GM21390 (cell line): ENCODE results near the gene NFIA.

Source experiments
- ATAC-seq: cut with Tn5 transposase; IDR thresholded peaks from one replicate; pipeline ENCODE4 v1.9.1; 2021; ENCODE audit not compliant: unreplicated experiment

NFIA gene

GRCh38 chr1:61149010-61149860, 66.9 kb downstream of the NFIA start:
- no peak for ATAC-seq

- no peak for ATAC-seq
Observed at GRCh38 chr1:61151565-61151964, 69.2 kb downstream of the NFIA start.

DNA sequence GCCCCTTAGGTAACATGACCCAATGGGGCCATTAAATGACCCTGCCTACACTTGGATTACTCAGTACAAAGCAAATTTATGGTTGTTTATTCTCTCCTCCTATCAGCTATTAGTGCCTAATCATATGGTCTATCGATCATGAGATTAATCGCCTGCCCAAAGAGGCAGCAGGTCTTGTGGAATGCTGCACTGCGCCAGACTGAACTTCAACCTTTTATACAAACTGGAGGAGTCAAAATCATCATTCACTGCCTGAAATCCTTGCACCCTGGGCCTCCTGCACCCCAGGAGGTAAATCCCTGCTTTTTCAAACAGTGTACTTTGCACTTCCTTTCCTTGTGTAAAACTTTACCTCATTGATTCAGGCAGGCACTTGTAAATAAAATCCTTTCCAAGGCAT, 69.7 kb downstream of the NFIA start:
- ATAC-seq: no peak

DNA sequence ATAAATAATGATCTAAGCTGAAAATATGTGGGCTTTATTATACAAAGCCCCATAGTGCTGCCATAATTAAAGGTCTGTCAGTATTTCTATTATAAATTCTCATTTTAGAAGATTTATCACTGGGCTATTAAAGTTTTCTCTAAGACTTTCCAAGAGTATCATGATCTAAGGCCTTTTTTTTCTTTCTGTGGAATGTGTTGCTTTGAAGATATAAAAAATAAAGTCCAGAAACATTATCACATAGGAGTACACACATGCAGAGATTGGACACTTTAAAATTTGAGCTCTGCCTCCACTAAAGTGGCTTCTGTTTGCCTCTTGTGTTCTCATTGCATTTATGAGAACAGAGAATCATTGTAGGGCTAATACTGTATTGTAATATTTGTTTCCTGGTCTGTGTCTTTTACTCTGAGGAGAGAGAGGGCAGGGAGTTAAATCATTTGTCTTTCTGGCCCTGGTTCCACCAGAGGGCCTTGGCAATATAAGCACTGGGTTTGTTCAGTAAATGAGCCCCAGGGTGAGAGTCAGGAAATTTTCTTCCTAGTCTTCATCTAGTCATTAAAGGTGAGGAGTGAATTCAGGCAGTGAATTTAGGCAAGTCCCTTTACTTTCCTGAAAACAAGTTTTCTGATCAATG, 70.2 kb downstream of the NFIA start:
- no peak for ATAC-seq

- ATAC-seq: no peak
Observed at GRCh38 chr1:61156576-61157467, 74.5 kb downstream of the NFIA start.

GRCh38 chr1:61157468-61157987, 75.2 kb downstream of the NFIA start:
- ATAC-seq: no peak

GRCh38 chr1:61158591-61158990, 76.2 kb downstream of the NFIA start:
- ATAC-seq: no peak

- ATAC-seq: no peak
Observed at GRCh38 chr1:61160526-61160925, 78.2 kb downstream of the NFIA start.

DNA sequence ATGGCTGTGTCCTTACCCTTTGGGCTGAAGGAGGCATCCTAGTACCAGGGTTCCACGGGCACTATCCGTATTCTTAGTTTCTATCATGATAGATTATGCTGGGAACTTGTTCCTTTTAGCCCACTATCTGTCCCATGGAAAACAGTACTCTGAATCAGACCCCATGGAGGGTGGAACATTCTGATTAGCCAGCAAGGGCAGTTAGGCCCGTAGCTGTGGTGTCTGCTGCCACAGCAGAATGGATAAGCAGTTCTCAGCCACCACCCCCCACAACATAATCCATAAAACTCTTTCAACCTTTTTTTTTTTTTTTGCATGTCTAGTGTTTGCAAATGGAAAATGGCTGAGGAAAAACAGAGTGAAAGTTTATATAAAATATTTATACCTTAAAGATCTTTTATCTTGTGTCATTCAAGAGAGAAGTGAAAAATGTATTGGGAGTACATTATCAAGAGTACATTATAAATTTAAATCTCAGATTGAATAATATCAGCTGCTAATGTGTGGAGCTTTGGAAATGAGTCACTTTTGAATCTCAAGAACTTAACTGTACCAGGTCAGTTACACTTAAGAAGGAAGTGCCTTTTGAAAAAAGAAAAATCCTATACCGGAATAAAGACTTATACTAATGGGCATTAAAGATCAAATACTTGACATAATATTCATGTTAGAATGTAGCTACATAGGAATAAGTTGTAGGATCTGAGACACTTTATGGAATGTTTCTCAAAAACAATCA, 80.3 kb downstream of the NFIA start:
- ATAC-seq: no peak

- no peak for ATAC-seq
Observed at GRCh38 chr1:61163355-61163754, 81.0 kb downstream of the NFIA start.

DNA sequence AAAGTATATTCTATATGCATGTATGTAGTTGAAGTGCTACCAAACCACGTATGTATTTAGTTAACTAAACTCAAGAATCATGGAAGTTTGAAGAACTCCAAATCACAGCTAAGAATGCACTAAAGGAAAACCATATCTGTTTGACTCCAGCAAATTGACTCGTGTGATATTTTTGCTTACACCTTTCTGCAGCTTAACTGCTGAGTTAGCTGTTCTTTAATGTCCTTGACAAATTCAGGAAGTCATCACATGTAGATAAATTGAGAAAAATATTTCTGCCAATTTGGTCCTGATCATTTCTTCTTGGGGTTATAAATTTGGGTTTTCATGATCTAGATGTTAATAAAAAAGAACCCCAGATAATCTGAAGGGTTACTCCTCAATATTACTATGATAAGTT, 83.0 kb downstream of the NFIA start:
- no peak for ATAC-seq

- ATAC-seq: no peak
Observed at GRCh38 chr1:61167309-61167708, 84.9 kb downstream of the NFIA start.

DNA sequence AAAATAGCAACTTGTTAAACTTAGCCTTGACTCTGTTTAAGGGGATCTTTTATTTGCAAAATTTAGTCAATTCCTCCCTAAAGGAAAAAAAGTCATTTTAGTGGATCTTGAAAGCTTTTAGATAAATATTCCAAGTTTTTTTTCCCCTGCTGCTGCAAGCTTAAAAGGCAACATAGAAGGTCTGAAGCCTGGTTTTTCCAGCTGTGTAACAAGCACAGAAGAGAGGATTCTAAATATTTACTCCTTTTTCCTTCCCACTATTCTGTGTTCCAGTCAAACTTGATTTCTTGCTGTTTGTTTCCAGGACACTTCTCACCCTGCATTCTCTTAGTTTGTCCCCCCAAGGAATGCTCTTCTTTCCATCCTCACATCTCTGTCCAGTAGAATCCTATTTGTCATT, 86.7 kb downstream of the NFIA start:
- ATAC-seq: no peak

DNA sequence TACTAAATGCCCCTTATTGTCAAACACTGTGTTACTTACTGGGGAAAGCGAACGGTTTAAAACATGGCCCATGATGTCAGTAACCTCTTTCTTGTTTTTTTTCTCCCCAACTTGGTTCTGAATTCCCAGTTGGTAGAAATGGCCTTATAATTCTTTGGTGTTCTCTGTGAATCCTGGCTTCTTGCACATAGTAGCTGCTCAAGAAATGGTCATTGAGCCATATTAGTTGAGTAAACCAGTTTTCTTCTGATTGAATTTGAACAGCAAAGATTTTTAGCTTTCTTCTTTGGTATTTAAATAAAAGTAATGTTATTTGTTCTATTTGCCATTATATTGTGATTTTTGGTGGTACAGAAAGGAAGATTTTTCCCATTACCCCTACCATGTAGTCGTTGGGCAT, 87.3 kb downstream of the NFIA start:
- ATAC-seq: no peak

DNA sequence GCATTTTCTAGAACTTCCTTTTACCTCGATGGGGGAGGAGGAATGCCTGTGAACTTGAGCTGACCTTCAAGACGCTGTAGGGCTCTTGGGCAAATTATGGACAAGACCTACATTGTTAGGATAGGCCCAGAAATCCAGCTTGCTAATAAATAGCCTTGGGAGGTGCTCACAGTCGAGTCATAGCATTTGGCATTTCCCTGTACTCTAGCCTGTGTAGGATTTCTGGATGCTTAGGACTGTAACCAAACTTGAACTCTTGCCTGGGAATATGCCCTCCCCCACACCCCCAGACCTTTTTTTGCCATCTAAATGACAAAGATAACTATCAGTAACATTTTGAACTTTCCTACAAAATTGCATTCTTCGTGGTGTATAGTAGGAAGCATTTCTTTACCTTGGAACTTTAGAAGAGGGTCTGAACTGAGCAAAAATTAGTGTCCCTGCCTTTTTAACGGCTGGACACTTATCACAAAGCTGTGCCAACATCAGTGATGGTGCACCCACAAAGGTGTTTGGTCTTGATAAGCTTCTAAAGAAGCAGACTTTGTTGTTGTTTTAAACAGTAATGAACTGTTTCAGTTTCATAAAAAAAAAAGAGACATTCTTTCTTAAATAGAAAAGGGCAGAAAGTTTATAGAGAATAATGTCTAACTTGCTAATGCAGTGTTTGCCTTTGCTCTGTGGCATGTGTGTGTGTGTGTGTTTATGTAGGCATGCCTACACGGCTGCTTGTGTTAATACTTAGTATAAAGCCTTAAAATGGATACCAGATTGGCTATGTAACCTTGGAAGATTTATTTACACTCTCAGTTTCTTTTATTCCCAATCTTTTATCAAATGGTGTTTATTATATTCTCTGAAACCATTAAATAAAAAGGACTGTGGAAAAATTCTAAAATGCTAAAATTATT, 88.2 kb downstream of the NFIA start:
- ATAC-seq: no peak

DNA sequence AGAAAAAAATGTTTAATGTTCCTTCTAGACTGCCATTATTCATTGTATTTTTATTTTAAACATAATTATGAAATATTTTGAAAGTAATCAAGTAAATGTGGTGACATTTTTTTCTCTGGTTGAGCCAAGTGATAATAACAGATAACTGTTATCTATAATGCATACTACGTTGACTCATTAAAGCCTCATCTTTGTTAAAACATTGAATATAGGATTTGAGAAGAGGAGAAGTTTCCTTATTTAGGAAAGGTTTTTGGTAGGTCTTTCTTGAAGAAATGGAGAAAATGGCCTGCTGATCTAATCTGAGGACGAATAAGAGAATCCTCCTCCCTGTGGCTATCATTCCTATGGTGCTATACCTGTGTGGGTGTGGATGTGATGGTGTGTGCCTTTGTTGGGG, 89.0 kb downstream of the NFIA start:
- ATAC-seq: no peak

GRCh38 chr1:61171974-61172373, 89.6 kb downstream of the NFIA start:
- no peak for ATAC-seq

GRCh38 chr1:61173118-61173517, 90.8 kb downstream of the NFIA start:
- ATAC-seq: no peak

GRCh38 chr1:61174060-61174795, 91.9 kb downstream of the NFIA start:
- ATAC-seq: peak; percentile 49
